Chondrocyte (in vitro differentiated cells): ENCODE data around the gene MTSS2. TPM values are rescaled to one million over a fixed set of nuclear protein-coding genes. Genes with fewer than 3 reads are reported as not detected.
"Not testable (repeated sequence)": the region's sequence is repeated elsewhere in the genome, so short reads cannot be mapped to it uniquely, and the experiment has no call there.

ENCODE experiments used
- DNase-seq: peaks from one replicate; pipeline ENCODE4 v3.0.0; 2021; ENCODE audit warnings: mixed read lengths, low spot score
- H3K27ac Mint-ChIP-seq: one replicate; pipeline ENCODE4 v1.8.0; 2021; ENCODE audit warnings: mild to moderate bottlenecking, moderate library complexity, mixed read lengths; ENCODE audit not compliant: unreplicated experiment
- H3K27me3 Mint-ChIP-seq: 2 replicates; pipeline ENCODE4 v1.8.0; 2021; ENCODE audit warnings: low read depth, mixed read lengths
- H3K36me3 Mint-ChIP-seq: 2 replicates; pipeline ENCODE4 v1.8.0; 2021; ENCODE audit warnings: low read depth, mixed read lengths
- H3K4me1 Mint-ChIP-seq: 2 replicates; pipeline ENCODE4 v1.8.0; 2021; ENCODE audit warnings: low read depth, mild to moderate bottlenecking, mixed read lengths
- H3K4me3 Mint-ChIP-seq: one replicate; pipeline ENCODE4 v1.8.0; 2021; ENCODE audit warnings: mild to moderate bottlenecking, moderate library complexity, mixed read lengths; ENCODE audit not compliant: unreplicated experiment
- H3K9me3 Mint-ChIP-seq: 2 replicates; pipeline ENCODE4 v1.8.0; 2021; ENCODE audit warnings: low read depth, mixed read lengths
- total RNA-seq: library from RNA; stranded (reverse); gene quantifications from 3 replicates; pipeline ENCODE4 v1.2.1, GENCODE V29; 2021
- TF ChIP-seq, protein P1 (sequence below): fragments of 200-600 bp; sonication (generic); IDR thresholded peaks from 2 replicates; pipeline ENCODE4 v1.5.0; 2021; ENCODE audit warnings: antibody characterized with exemption, mild to moderate bottlenecking, moderate library complexity

The MTSS2 gene
- total RNA-seq, 1 donor from 2014 or later = 296 TPM

DNA sequence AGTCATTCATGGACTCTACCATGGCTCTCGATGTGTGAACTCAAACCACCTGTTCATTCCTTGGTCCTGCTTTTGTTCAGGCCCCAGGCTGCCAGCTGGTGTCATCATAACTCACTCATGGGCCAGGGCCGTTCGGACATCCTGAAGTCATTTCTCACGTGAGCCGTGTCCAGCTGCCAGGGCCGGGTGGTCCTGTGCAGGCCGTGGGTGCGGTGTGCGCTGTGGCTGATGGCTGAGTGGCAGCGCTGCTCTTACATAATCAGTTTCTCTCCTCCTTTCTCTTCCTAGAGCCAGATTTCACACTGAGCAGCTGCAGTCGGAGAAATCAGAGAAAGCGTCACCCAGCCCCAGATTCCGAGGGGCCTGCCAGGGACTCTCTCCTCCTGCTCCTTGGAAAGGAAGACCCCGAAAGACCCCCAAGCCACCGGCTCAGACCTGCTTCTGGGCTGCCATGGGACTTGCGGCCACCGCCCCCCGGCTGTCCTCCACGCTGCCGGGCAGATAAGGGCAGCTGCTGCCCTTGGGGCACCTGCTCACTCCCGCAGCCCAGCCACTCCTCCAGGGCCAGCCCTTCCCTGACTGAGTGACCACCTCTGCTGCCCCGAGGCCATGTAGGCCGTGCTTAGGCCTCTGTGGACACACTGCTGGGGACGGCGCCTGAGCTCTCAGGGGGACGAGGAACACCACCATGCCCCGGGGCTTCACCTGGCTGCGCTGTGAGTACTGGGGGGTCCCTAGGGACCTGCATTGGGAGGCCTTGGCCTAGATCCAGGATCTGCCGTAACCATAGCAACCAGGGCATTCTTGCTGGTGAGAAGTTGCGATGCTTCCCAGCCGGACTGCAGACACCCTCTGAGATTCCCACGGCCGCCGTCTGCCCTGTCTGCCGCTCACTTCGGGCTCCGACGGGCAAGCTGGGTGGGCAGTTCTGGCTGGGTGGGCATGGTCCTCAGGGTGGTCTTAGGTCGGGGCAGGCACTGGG is 39.3 kb downstream of the MTSS2 start, which contains the start of gene IL34:
TSS of gene IL34 (plus strand) at position 300 of the 982 bp plus-strand sequence. CDS start at position 689, 389 bp downstream.
- no peak for DNase-seq
- Mint-ChIP-seq H3K4me1 (peaks cover 45% of the 10 kb centered on the region), H3K27me3 (no peaks in the 10 kb centered on the region), H3K36me3 (no peaks in the 10 kb centered on the region), H3K9me3 (no peaks in the 10 kb centered on the region), H3K27ac (peak within 1 kb of the TSS; percentile 95), H3K4me3 (peak within 1 kb of the TSS; percentile 45)
- TF ChIP-seq, protein P1, sequence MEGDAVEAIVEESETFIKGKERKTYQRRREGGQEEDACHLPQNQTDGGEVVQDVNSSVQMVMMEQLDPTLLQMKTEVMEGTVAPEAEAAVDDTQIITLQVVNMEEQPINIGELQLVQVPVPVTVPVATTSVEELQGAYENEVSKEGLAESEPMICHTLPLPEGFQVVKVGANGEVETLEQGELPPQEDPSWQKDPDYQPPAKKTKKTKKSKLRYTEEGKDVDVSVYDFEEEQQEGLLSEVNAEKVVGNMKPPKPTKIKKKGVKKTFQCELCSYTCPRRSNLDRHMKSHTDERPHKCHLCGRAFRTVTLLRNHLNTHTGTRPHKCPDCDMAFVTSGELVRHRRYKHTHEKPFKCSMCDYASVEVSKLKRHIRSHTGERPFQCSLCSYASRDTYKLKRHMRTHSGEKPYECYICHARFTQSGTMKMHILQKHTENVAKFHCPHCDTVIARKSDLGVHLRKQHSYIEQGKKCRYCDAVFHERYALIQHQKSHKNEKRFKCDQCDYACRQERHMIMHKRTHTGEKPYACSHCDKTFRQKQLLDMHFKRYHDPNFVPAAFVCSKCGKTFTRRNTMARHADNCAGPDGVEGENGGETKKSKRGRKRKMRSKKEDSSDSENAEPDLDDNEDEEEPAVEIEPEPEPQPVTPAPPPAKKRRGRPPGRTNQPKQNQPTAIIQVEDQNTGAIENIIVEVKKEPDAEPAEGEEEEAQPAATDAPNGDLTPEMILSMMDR = no peak

DNA sequence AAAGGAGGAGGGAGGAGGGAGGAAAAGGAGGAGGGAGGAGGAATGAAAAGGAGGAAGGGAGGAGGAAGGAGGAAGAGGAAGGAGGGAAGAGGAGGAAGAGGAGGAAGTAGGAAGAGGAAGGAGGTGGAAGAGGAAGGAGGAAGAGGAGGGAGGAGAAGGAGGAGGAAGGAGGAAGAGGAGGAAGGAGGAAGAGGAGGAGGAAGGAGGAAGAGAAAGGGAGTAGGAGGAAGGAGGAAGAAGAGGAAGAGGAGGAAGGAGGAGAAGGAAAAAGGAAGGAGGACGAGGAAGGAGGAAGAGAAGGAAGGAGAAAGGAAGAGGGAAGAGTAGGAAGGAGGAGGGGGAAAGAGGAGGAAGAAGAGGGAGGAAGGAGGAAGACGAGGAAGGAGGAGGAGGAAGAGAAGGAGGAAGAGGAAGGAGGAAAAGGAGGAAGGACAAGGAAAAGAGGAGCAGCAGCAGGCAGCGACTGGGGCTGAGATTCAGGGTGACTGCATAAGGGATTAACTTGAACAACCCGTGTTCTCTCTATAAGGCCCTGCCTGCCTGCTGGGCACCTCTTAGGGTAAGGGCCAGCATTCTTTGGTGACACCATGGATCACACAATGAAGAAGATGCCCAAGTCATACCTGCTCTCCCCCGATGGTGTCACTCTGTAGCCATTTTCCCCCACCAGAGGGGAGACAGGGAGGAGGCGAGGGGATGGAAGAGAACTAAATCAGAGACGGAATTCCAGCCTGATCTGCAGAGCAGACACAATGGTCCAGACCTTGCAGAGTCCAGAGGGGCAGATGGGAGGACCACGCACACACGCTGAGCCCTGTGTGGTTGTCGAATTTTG is 40.9 kb downstream of the MTSS2 start:
- Mint-ChIP-seq H3K4me1 (peaks cover 34% of the 10 kb centered on the region), H3K9me3 (no peaks in the 10 kb centered on the region), H3K27me3 (no peaks in the 10 kb centered on the region), H3K27ac (peak overlapping the region; percentile 32), H3K4me3 (no peak overlapping the region), H3K36me3 (no peaks in the 10 kb centered on the region)
- DNase-seq = no peak
- TF ChIP-seq, protein P1 = no peak

DNA sequence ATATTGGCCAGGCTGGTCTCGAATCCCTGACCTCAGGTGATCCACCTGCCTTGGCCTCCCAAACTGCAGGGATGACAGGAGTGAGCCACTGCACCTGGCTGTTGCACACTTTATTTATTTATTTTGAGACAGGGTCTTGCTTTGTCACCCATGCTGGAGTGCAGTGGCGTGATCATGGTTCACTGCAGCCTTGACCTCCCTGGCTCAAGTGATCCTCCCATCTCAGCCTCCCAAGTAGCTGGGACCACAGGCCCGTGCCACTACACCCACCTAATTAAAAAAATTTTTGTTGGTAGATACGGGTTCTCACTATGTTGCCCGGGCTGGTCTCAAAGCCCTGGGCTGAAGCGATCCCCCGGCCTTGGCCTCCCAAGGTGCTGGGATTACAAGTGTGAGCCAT is 42.6 kb downstream of the MTSS2 start:
- not testable (repeated sequence) for H3K27me3 Mint-ChIP-seq, H3K27ac Mint-ChIP-seq, H3K36me3 Mint-ChIP-seq, H3K4me3 Mint-ChIP-seq, H3K9me3 Mint-ChIP-seq, DNase-seq
- peaks cover 33% of the 10 kb centered on the region for H3K4me1 Mint-ChIP-seq

DNA sequence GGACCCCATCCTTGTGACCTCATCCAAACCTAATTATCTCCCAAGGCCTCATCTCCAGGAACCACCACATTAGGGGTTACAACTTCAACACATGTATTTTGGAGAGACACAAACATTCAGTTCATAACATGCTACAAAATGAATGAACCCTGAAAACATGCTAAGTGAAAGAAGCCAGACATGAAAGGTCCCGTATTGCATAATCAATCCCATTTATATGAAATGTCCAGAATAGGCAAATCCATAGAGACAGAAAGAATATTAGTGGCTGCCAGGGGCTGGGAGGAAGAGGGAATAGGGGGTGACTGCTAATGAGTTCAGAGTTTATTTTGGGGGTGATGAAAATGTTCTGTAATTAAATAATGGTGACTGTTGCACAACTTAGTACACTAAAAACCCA is 43.2 kb downstream of the MTSS2 start:
- no peaks in the 10 kb centered on the region for H3K9me3 Mint-ChIP-seq
- no peaks in the 10 kb centered on the region for H3K27me3 Mint-ChIP-seq
- H3K4me3 Mint-ChIP-seq = no peak overlapping the region
- no peak for DNase-seq
- H3K27ac Mint-ChIP-seq = no peak overlapping the region
- peaks cover 33% of the 10 kb centered on the region for H3K4me1 Mint-ChIP-seq
- TF ChIP-seq, protein P1 = no peak
- no peaks in the 10 kb centered on the region for H3K36me3 Mint-ChIP-seq

DNA sequence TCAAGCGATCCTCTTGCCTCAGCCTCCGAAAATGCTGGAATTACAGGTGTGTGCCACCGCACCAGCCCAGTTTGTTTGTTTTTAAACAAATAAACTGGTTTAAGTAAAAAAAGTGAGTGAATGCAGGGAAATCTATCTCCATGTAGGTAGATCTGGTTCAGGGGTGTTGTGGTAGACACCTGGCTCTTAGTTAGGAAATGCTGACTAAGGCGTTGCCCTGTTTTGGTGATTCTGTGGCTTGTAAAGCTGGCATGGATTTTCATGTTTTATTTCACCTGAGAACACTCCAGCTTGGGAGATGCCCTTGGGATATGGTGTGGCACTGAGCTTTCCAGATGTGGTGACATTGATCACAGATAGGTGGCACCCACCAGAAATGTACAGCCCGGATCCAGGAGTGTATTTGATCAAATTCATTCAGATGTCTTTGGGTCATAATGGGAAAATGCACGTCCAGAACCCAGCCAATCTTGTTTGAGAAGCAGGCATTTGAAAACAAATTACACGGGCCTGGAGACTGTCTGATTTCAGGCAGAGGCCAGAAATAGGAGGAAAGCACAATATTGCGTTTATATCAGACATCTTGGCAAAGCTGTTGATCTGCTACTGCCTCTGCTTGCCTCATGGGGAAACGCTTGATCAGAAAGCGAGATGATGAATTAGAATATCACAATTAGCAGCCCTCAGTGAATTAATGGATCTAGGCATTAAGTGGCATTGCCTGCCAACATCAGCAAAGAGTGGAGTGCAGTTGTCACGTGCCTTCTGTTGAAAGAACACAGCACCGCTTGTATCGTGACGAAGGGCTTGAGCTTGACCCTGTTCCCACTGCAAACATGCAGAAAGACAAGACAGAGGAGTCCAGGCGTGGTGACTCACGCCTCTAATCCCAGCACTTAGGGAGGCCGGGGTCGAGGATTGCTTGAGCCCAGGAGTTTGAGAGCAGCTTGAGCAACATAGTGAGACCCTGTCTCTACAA is 46.8 kb downstream of the MTSS2 start:
- no peaks in the 10 kb centered on the region for H3K27me3 Mint-ChIP-seq
- no peak overlapping the region for H3K4me3 Mint-ChIP-seq
- peaks cover 34% of the 10 kb centered on the region for H3K4me1 Mint-ChIP-seq
- no peak for DNase-seq
- H3K27ac Mint-ChIP-seq = peak overlapping the region; percentile 87
- H3K36me3 Mint-ChIP-seq = no peaks in the 10 kb centered on the region
- TF ChIP-seq, protein P1 = peak; percentile 50
- no peaks in the 10 kb centered on the region for H3K9me3 Mint-ChIP-seq
